Activated CD4-positive, alpha-beta T cell treated with anti-CD3 and anti-CD28 coated beads, Interleukin-2, amount 50 U/mL, for 48 hours (primary cell): Measurements from ENCODE around the gene PGF.
"Not testable (repeated sequence)": the region's sequence is repeated elsewhere in the genome, so short reads cannot be mapped to it uniquely, and the experiment has no call there.

Source experiments
- DNase-seq, 2 experiments: peaks; one replicate each; pipeline ENCODE4 v3.0.0-alpha.2; 2020

PGF gene

GRCh38 chr14:74938531-74939495, 16.6 kb downstream of the PGF start:
- DNase-seq = no peak

- no peak for DNase-seq
Observed at GRCh38 chr14:74937171-74937570, 18.2 kb downstream of the PGF start.

- DNase-seq = no peak
Observed at GRCh38 chr14:74936731-74937130, 18.7 kb downstream of the PGF start.

GRCh38 chr14:74936151-74936550, 19.2 kb downstream of the PGF start:
- no peak for DNase-seq

- DNase-seq = no peak
Observed at GRCh38 chr14:74935360-74935680, 20.1 kb downstream of the PGF start.

GRCh38 chr14:74934476-74935359, 20.7 kb downstream of the PGF start:
- no peak for DNase-seq

- no peak for DNase-seq
Observed at GRCh38 chr14:74934041-74934440, 21.4 kb downstream of the PGF start.

GRCh38 chr14:74932936-74933335, 22.5 kb downstream of the PGF start:
- DNase-seq = not testable (repeated sequence)

- no peak for DNase-seq
Observed at GRCh38 chr14:74932401-74932901, 22.9 kb downstream of the PGF start.

GRCh38 chr14:74931744-74932143, 23.7 kb downstream of the PGF start:
- not testable (repeated sequence) for DNase-seq

- no peak for DNase-seq
Observed at GRCh38 chr14:74929242-74929641, 26.2 kb downstream of the PGF start.

- no peak for DNase-seq
Observed at GRCh38 chr14:74927225-74927624, 28.2 kb downstream of the PGF start.

GRCh38 chr14:74924061-74924460, 31.3 kb downstream of the PGF start:
- DNase-seq = no peak

GRCh38 chr14:74922752-74923401, 32.5 kb downstream of the PGF start, which contains the start of gene RPS6KL1:
TSS of gene RPS6KL1 (minus strand) at chr14:74923260. CDS start at chr14:74921541, 1,719 bp downstream.
- DNase-seq = peak; percentile 71 to 77

- DNase-seq = no peak
Observed at GRCh38 chr14:74921987-74922751, 33.2 kb downstream of the PGF start.

- no peak for DNase-seq
Observed at GRCh38 chr14:74921053-74921620, 34.3 kb downstream of the PGF start.

- DNase-seq = no peak
Observed at GRCh38 chr14:74920281-74920680, 35.1 kb downstream of the PGF start.

- DNase-seq = no peak
Observed at GRCh38 chr14:74919421-74920165, 35.8 kb downstream of the PGF start.

GRCh38 chr14:74918380-74918779, 37.0 kb downstream of the PGF start:
- no peak for DNase-seq

- no peak for DNase-seq
Observed at GRCh38 chr14:74917646-74918081, 37.7 kb downstream of the PGF start.

- DNase-seq = no peak
Observed at GRCh38 chr14:74917178-74917543, 38.2 kb downstream of the PGF start.
